GM13976 (cell line): ENCODE results near the gene BICD1.
"Not testable (repeated sequence)": the region's sequence is repeated elsewhere in the genome, so short reads cannot be mapped to it uniquely, and the experiment has no call there.

Experiments used
- DNase-seq: peaks from one replicate; pipeline ENCODE4 v3.0.0; 2012; ENCODE audit warnings: low spot score
- in situ Hi-C: fragments of 300-500 bp; cut with MboI; formaldehyde crosslinking; loops from one replicate; pipeline ENCODE4 v1.12.0; 2022; ENCODE audit warnings: low sequenced_read_pairs, mixed read lengths, inconsistent platforms; ENCODE audit not compliant: unreplicated experiment
- TF ChIP-seq, protein P1 (sequence below): IDR thresholded peaks from 2 replicates; pipeline ENCODE4 v1.5.1; 2012; ENCODE audit warnings: borderline replicate concordance, mild to moderate bottlenecking; ENCODE audit not compliant: insufficient read depth; ENCODE audit errors: extremely low read depth, missing control alignments, control extremely low read depth

The BICD1 gene

DNA sequence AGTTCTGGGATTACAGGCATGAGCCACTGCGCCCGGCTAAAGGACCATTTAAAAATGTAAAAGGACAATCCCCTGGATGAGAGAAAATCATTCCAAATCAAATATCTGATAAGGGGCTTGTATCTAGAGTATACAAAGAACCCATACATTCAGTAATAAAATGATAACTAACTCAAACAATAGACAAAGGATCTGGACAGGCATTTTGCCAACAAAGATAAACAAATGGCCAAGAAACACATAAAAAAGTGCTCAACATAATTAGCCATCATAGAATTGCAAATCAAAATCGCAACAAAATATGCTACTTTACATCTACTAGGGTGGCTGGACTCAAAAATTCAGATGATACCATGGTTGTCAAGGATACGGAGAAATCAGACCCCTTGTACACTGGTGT is 8.5 kb upstream of the BICD1 start:
- TF ChIP-seq, protein P1, sequence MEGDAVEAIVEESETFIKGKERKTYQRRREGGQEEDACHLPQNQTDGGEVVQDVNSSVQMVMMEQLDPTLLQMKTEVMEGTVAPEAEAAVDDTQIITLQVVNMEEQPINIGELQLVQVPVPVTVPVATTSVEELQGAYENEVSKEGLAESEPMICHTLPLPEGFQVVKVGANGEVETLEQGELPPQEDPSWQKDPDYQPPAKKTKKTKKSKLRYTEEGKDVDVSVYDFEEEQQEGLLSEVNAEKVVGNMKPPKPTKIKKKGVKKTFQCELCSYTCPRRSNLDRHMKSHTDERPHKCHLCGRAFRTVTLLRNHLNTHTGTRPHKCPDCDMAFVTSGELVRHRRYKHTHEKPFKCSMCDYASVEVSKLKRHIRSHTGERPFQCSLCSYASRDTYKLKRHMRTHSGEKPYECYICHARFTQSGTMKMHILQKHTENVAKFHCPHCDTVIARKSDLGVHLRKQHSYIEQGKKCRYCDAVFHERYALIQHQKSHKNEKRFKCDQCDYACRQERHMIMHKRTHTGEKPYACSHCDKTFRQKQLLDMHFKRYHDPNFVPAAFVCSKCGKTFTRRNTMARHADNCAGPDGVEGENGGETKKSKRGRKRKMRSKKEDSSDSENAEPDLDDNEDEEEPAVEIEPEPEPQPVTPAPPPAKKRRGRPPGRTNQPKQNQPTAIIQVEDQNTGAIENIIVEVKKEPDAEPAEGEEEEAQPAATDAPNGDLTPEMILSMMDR: no peak
- in situ Hi-C loops: no loop called here
- no peak for DNase-seq

DNA sequence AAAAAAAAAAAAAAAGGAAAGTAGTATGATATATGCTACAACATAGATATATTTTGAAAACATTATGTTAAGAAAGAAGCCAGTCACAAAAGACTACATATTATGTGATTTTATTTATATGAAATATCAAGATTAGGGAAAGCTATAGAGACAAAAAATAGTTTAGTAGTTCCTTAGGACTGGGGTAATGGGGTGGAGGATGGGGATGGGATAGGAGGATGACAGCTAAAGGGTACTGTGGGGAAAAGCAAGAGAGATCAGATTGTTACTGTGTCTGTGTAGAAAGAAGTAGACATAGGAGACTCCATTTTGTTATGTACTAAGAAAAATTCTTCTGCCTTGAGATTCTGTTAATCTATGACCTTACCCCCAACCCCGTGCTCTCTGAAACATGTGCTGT is 7.4 kb upstream of the BICD1 start:
- in situ Hi-C loops, DNase-seq: not testable (repeated sequence)

DNA sequence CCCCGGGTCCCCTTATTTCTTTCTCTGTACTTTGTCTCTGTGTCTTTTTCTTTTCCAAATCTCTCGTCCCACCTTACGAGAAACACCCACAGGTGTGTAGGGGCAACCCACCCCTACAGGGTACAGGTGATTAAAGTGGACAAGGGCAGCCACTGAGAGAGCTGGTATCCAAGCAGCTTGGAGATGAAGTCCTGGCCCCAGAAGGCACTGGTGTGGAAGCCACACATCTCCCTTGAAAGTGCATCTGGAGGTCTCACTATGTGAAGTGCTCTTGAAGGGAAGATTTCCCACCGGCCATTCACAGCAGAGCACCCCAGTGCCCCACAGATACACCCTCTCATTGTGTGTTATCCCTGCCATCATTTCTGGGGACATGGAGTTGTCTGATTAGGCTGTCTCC is 6.3 kb upstream of the BICD1 start:
- in situ Hi-C loops: no loop called here
- no peak for DNase-seq
- TF ChIP-seq, protein P1: no peak

DNA sequence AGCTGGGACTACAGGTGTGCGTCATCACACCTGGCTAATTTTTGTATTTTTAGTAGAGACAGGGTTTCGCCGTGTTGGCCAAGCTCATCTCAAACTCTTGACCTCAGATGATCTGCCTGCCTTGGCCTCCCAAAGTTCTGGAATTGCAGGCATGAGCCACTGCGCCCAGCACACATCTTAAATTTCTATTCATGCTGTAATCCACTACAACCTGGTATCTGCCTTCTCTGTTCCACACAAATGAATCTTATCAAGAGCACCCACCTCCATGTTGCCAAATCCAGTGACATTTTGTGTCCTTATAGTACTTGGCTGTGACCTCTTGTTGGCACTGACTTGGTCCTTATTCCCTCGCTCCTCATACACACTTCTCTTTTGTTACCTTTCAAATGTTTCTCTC is 5.8 kb upstream of the BICD1 start:
- in situ Hi-C loops: no loop called here
- TF ChIP-seq, protein P1: no peak
- no peak for DNase-seq

DNA sequence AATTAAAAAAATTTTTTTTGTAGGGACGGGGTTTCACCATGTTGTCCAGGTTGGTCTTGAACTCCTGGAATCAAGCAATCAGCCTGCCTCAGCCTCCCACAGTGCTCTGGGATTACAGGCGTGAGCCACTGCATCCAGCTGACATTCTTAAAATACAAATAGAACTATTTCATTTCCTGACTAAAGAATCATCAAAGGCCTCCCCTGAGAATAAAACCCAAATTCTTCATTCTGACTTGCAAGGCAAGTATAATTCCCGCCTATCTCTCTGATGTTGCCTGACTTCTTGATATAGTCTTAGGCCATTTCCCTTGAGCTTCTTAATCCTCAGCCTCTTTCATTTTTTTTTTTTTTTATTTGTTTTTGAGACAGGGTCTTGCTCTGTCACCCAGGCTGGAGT is 4.4 kb upstream of the BICD1 start:
- no peak for DNase-seq
- TF ChIP-seq, protein P1: no peak
- in situ Hi-C loops: no loop called here

DNA sequence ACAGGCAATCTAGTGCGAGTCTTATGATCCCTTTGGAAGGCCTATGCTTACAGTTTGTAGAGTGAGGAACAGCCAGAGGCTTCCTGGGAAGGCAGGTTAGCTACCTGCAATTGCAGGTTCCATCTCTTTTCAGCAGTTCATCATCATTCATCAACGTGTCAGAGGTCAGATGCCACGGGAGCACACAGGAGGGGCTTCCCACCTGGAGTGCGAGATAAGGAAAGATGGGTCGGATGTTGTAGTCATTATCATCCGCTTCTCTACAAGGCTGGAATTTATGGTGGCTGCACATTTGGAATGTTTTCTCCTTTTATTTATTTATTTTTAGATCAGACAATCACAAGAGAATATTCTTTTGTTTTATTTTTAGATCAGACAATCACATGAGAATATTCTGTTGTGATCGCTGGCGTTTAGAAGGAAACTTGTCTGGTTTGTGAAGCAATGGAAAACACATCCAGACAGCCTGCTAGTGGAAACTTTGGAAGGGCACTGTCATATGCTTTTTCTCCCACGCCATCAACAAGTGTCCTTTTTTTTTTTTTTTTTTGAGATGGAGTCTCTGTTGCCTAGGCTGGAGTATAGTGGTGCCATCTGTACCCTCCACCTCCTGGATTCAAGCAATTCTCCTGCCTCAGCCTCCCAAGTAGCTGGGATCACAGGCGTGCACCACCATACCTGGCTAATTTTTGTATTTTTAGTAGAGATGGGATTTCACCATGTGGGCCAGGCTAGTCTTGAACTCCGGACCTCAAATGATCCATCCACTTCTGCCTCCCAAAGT is 1.9 kb upstream of the BICD1 start:
- DNase-seq: no peak
- TF ChIP-seq, protein P1: no peak
- in situ Hi-C loops: no loop called here

DNA sequence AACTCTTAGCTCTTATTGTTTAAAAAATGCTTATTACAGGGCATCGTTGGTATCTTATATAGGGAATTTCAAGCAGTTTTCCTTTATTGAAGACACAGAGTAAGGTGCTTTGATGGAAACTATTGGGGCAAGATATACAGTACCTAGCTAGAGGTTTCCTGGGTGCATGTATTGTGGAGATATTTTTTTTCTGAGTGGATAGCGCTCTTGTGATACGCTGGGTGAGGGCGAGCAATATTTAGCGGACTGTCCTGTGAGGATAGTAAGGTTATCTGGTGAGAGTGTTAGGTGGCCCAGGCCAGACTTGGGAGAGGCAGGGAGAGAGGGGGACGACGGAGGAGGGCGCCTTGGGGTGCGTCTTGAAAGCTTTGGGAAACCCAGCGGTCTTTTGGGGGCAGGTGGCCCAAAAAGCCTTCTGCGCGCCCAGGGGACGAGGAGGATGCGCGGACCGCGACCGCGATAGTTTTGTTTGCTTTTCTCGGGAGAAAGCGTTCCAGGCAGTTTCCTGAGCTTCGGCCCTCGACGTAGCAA is 596 bp upstream of the BICD1 start:
- TF ChIP-seq, protein P1: no peak
- in situ Hi-C loops: no loop called here
- DNase-seq: no peak
